ENCODE results near the gene XAF1. TPM values are rescaled to one million over a fixed set of nuclear protein-coding genes. Genes with fewer than 3 reads are reported as not detected.

Gene XAF1
- total and polyA plus RNA-seq, 9 of the 15 experiments (the other 6 are each of a cell fraction or from before 2014, with no cell fraction given) = 0.07 to 0.22 (median 0.11) TPM; not detected in 4

DNA sequence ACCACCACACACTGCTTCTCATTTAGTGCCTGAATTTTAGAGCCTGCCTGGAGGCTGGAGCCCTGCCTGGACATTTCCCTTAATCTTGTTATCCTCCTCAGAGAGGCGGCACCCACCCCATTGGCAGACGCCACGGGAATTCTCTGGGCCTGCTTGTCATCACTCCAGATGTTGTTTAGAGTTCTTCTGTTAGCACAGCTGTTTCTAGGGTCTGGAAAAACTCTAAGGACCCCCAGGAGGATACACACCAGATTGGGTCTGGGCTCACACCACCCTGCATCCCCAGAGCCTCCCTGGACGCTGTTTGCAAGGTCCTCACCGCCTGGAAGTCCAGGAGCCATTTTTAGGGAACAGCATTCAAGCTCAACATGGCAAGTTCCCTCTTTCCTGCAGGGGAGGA lies 565 bp upstream of the XAF1 start:
- Histone ChIP-seq H3K4me3 (no peak overlapping the region), H3K36me3 (ENCODE audit: control insufficient read depth, insufficient read depth, low read length) (no peaks in the 10 kb centered on the region), H3K79me2 (ENCODE audit: control insufficient read depth, insufficient read depth, low read length) (no peaks in the 10 kb centered on the region), H3K4me2 (ENCODE audit: insufficient read depth, low read length) (peak overlapping the region; percentile 41; the same call in 1 of the 2 replicates), H3K27me3 (ENCODE audit: control insufficient read depth in 2 of 2, insufficient read depth in 2 of 2, low read length in 2 of 2) (peaks cover 0 to 1% of the 10 kb centered on the region in 2 experiments; a peak in 2 of 5 replicates), H3K9ac (ENCODE audit: insufficient read depth in 1 of 2, low read depth in 2 of 2, low read length in 2 of 2) (no peak overlapping the region), H4K20me1 (replicated peaks; ENCODE audit: control insufficient read depth, insufficient read depth, low read length) (no peaks in the 10 kb centered on the region), H2AFZ (ENCODE audit: low read depth, low read length) (peak overlapping the region; percentile 45; the same call in 1 of the 2 replicates), H3K4me1 (replicated peaks in 1 of 2; ENCODE audit: control insufficient read depth in 2 of 2, insufficient read depth in 2 of 2, low read length in 2 of 2) (peaks cover 3% of the 10 kb centered on the region in 2 experiments; a peak in 3 of 5 replicates), H3K27ac (ENCODE audit: extremely low read depth, low read depth, low read length) (no peak overlapping the region), H3K9me3 (replicated peaks; ENCODE audit: control insufficient read depth, insufficient read depth, low read depth, low read length) (no peaks in the 10 kb centered on the region), H3K9me1 (ENCODE audit: control insufficient read depth, insufficient read depth, low read length) (no peaks in the 10 kb centered on the region)
- no TSS peak for BruUV-seq (replicated peaks)
- no peak for DNase-seq (ENCODE audit: extremely low read depth in 1 of 4, low spot score in 3 of 4)
- ChIA-PET CTCF (ENCODE audit: low intra/inter-chr PET ratio) (no interaction called here), POLR2A (no interaction called here)
- in situ Hi-C loops (cut with MboI) (no loop called here), intact Hi-C loops (cut with micrococcal nuclease) (loop anchor here (5.0 kb wide), 1 partner anchor 267 kb away; the partner anchor contains the start of gene BCL6B)
- FAIRE-seq = no peak
- TF ChIP-seq SPI1 (IDR thresholded peaks at IDR 0.05; ENCODE audit: borderline replicate concordance, low read depth, low read length) = 0 out of 2 replicates have a peak, but pooled peaks have one; percentile 14
- TF ChIP-seq ZNF589 (CRISPR knock-in tag; IDR thresholded peaks at IDR 0.05; ENCODE audit: low read depth) = no peak
- TF ChIP-seq PYGO2 (tag; IDR thresholded peaks at IDR 0.05) = no peak
- no peak for TF ChIP-seq ZNF354B (CRISPR knock-in tag; IDR thresholded peaks at IDR 0.05)
- no peak for TF ChIP-seq TEAD1 (CRISPR knock-in tag; IDR thresholded peaks at IDR 0.05)
- WGBS (ENCODE audit: insufficient coverage, low coverage, missing lambda C conversion rate) = 6% methylated on average over 3 of the region's 5 CpGs
- no peak for ATAC-seq

DNA sequence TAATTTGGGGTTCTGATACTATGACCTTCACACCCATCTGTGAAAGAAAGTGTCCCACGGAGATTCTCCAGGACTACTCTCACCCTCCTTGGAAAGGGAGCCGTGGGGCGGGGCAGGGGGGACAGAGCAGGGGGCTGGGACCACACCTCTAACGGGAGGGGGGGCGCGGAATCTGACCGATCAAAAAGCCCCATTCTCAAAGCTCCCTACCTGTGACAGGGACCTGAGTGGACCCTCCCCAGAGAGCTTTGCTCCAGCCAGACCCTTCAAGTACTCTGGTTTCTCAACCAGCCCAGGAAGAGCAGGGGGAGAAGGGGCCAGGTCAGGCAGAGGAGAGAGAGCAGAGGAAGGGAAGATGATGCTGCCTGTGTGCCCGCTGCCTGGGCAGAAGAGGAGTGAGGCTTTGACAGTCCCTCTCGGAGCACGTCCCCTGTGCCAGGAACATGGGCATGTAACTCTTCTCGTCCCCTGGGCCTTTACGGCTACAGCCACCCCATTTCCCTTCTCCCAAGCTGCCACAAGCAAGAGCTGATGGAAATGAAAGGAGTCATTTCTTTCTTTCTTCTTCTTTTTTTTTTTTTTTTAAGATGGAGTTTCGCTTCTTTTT lies 682 bp downstream of the XAF1 start:
- ATAC-seq = no peak
- no peaks in the 10 kb centered on the region for H4K20me1 ChIP-seq (replicated peaks; ENCODE audit: control insufficient read depth, insufficient read depth, low read length)
- H3K4me3 ChIP-seq = no peak overlapping the region
- intact Hi-C loops (cut with micrococcal nuclease) = loop anchor here (5.0 kb wide), 1 partner anchor 266 kb away; the partner anchor contains the start of gene BCL6B
- in situ Hi-C loops (cut with MboI) = no loop called here
- peaks cover 3% of the 10 kb centered on the region in 2 experiments; a peak in 3 of 5 replicates for H3K4me1 ChIP-seq (replicated peaks in 1 of 2; ENCODE audit: control insufficient read depth in 2 of 2, insufficient read depth in 2 of 2, low read length in 2 of 2)
- no peaks in the 10 kb centered on the region for H3K36me3 ChIP-seq (ENCODE audit: control insufficient read depth, insufficient read depth, low read length)
- no TSS peak for BruUV-seq (replicated peaks)
- no peak for DNase-seq (ENCODE audit: extremely low read depth in 1 of 4, low spot score in 3 of 4)
- FAIRE-seq = no peak
- H3K27ac ChIP-seq (ENCODE audit: extremely low read depth, low read depth, low read length) = no peak overlapping the region
- no peak overlapping the region for H2AFZ ChIP-seq (ENCODE audit: low read depth, low read length)
- peaks cover 0 to 9% of the 10 kb centered on the region in 2 experiments; a peak in 2 of 5 replicates for H3K27me3 ChIP-seq (ENCODE audit: control insufficient read depth in 2 of 2, insufficient read depth in 2 of 2, low read length in 2 of 2)
- ChIA-PET CTCF (ENCODE audit: low intra/inter-chr PET ratio) (no interaction called here), POLR2A (no interaction called here)
- no peaks in the 10 kb centered on the region for H3K9me3 ChIP-seq (replicated peaks; ENCODE audit: control insufficient read depth, insufficient read depth, low read depth, low read length)
- H3K4me2 ChIP-seq (ENCODE audit: insufficient read depth, low read length) = no peak overlapping the region
- H3K79me2 ChIP-seq (ENCODE audit: control insufficient read depth, insufficient read depth, low read length) = no peaks in the 10 kb centered on the region
- H3K9me1 ChIP-seq (ENCODE audit: control insufficient read depth, insufficient read depth, low read length) = no peaks in the 10 kb centered on the region
- H3K9ac ChIP-seq (ENCODE audit: insufficient read depth in 1 of 2, low read depth in 2 of 2, low read length in 2 of 2) = no peak overlapping the region
- WGBS (ENCODE audit: insufficient coverage, low coverage, missing lambda C conversion rate) = 24% methylated on average over 4 of the region's 13 CpGs
- TF ChIP-seq BRD4 (IDR thresholded peaks at IDR 0.05) = no peak
- TF ChIP-seq, protein P1, sequence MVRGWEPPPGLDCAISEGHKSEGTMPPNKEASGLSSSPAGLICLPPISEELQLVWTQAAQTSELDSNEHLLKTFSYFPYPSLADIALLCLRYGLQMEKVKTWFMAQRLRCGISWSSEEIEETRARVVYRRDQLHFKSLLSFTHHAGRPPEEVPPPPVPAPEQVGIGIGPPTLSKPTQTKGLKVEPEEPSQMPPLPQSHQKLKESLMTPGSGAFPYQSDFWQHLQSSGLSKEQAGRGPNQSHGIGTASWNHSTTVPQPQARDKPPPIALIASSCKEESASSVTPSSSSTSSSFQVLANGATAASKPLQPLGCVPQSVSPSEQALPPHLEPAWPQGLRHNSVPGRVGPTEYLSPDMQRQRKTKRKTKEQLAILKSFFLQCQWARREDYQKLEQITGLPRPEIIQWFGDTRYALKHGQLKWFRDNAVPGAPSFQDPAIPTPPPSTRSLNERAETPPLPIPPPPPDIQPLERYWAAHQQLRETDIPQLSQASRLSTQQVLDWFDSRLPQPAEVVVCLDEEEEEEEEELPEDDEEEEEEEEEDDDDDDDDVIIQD (CRISPR knock-in tag; IDR thresholded peaks at IDR 0.05) = no peak
- TF ChIP-seq, protein P2, sequence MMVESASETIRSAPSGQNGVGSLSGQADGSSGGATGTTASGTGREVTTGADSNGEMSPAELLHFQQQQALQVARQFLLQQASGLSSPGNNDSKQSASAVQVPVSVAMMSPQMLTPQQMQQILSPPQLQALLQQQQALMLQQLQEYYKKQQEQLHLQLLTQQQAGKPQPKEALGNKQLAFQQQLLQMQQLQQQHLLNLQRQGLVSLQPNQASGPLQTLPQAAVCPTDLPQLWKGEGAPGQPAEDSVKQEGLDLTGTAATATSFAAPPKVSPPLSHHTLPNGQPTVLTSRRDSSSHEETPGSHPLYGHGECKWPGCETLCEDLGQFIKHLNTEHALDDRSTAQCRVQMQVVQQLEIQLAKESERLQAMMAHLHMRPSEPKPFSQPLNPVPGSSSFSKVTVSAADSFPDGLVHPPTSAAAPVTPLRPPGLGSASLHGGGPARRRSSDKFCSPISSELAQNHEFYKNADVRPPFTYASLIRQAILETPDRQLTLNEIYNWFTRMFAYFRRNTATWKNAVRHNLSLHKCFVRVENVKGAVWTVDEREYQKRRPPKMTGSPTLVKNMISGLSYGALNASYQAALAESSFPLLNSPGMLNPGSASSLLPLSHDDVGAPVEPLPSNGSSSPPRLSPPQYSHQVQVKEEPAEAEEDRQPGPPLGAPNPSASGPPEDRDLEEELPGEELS (CRISPR knock-in tag; IDR thresholded peaks at IDR 0.05; ENCODE audit: borderline replicate concordance) = no peak
- no peak for TF ChIP-seq YY1 (IDR thresholded peaks at IDR 0.05; ENCODE audit: borderline replicate concordance in 1 of 3, control insufficient read depth in 1 of 3, extremely low read depth in 1 of 3, insufficient read depth in 3 of 3, insufficient read length in 1 of 3, insufficient replicate concordance in 2 of 3, low read depth in 1 of 3, low read length in 2 of 3)
- no peak for TF ChIP-seq TBP (optimal IDR thresholded peaks at IDR 0.05; ENCODE audit: low read depth, low read length)

All from K562 (cell line).